ENCODE measurements around the gene PDE4D. TPM values are rescaled to one million over a fixed set of nuclear protein-coding genes. Genes with fewer than 3 reads are reported as not detected.

The PDE4D gene
- total and polyA plus RNA-seq, 12 donors, result 1.2 to 18.9 (median 2.1) TPM

DNA sequence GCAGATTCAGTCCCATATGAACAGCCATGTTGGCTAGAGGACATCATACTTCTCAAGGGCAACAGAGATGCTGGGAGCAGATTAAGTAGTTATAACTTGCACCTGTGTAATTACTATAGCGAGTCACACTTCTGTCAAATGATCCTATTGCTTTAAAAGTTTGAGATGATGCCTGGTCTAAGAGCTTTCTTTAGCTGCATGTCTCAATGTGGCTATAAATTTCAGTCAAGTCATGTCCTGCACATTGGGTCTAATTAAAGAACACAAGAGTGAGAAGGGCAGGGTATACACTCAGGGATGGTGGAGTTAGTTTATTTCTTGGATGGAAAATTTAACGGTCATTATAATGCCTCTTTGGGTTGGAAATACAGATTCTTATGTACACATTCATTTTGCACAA, 753.4 kb downstream of the PDE4D start:
- Histone ChIP-seq H3K4me1 (replicated peaks in 1 of 2) (no peaks in the 10 kb centered on the region), H3K4me3 (no peak overlapping the region), H3K27me3 (no peaks in the 10 kb centered on the region), H3K27ac (no peak overlapping the region), H3K36me3 (replicated peaks in 1 of 2) (no peaks in the 10 kb centered on the region), H3K9me3 (replicated peaks in 1 of 3) (no peaks in the 10 kb centered on the region)
- intact Hi-C loops (cut with DNase I), result no loop called here
- TF ChIP-seq, protein P1, sequence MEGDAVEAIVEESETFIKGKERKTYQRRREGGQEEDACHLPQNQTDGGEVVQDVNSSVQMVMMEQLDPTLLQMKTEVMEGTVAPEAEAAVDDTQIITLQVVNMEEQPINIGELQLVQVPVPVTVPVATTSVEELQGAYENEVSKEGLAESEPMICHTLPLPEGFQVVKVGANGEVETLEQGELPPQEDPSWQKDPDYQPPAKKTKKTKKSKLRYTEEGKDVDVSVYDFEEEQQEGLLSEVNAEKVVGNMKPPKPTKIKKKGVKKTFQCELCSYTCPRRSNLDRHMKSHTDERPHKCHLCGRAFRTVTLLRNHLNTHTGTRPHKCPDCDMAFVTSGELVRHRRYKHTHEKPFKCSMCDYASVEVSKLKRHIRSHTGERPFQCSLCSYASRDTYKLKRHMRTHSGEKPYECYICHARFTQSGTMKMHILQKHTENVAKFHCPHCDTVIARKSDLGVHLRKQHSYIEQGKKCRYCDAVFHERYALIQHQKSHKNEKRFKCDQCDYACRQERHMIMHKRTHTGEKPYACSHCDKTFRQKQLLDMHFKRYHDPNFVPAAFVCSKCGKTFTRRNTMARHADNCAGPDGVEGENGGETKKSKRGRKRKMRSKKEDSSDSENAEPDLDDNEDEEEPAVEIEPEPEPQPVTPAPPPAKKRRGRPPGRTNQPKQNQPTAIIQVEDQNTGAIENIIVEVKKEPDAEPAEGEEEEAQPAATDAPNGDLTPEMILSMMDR (IDR thresholded peaks at IDR 0.05), result no peak
- no peak for TF ChIP-seq POLR2A (IDR thresholded peaks at IDR 0.05)
- WGBS, 4 donors, result 89 to 93% (median 90%) methylated on average over 2 of the region's 2 CpGs
- DNase-seq, result no peak

DNA sequence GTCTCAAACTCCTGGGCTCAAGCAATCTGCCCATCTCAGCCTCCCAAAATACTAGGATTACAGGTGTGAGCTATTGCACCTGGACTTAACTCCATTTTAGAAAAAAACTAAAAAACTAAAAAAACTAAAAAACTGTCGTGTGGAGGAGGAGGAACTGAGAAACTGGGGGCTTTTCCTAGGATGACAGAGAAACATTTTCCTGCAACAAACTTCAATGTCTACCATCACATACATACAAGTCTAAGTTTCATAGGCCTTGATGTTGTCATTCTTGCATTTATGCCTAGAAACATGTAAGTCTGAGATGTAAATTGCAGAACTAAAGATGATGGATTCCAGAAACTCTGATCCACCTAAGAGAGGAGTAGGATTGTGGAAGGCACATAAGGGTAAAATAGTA, 753.8 kb downstream of the PDE4D start:
- TF ChIP-seq POLR2A (IDR thresholded peaks at IDR 0.05), result no peak
- TF ChIP-seq, protein P1 (IDR thresholded peaks at IDR 0.05), result no peak
- intact Hi-C loops (cut with DNase I), result no loop called here

DNA sequence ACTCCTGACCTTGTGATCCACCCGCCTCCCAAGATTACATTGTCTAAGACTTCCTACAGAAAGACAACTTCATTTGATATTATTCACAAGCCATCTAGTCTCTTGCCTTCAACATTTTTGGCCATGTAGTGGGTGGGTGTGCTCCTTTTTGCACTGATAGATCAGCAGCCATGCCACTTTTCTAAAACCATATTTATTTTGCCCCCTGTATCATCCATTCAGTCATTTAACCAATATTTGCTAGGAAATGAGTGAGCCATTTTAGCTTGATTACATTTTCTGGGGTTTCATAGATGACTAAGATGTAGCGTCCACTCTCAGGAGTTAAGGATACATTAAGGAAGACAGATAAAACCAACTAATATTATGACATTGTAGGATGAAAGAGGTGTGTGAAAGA, 755.0 kb downstream of the PDE4D start:
- no peak for DNase-seq
- intact Hi-C loops (cut with DNase I), result no loop called here
- H3K9me3 ChIP-seq (replicated peaks in 1 of 3), result no peaks in the 10 kb centered on the region
- H3K36me3 ChIP-seq (replicated peaks in 1 of 2), result no peaks in the 10 kb centered on the region
- H3K4me1 ChIP-seq (replicated peaks in 1 of 2), result no peaks in the 10 kb centered on the region
- H3K4me3 ChIP-seq, result no peak overlapping the region
- WGBS, 4 donors, result 88 to 95% (median 92%) methylated on average over 2 of the region's 2 CpGs
- H3K27me3 ChIP-seq, result no peaks in the 10 kb centered on the region
- TF ChIP-seq, protein P1 (IDR thresholded peaks at IDR 0.05), result no peak
- TF ChIP-seq POLR2A (IDR thresholded peaks at IDR 0.05), result no peak
- no peak overlapping the region for H3K27ac ChIP-seq

More for the DNA sequence above, 753.8 kb downstream of the PDE4D start:
- H3K36me3 ChIP-seq (replicated peaks in 1 of 2), result no peaks in the 10 kb centered on the region
- WGBS, 4 donors, result 82 to 88% (median 84%) methylated on average over 1 of the region's 1 CpG
- no peaks in the 10 kb centered on the region for H3K27me3 ChIP-seq
- no peak for DNase-seq
- no peaks in the 10 kb centered on the region for H3K9me3 ChIP-seq (replicated peaks in 1 of 3)
- H3K27ac ChIP-seq, result no peak overlapping the region
- no peak overlapping the region for H3K4me3 ChIP-seq
- H3K4me1 ChIP-seq (replicated peaks in 1 of 2), result no peaks in the 10 kb centered on the region

DNA sequence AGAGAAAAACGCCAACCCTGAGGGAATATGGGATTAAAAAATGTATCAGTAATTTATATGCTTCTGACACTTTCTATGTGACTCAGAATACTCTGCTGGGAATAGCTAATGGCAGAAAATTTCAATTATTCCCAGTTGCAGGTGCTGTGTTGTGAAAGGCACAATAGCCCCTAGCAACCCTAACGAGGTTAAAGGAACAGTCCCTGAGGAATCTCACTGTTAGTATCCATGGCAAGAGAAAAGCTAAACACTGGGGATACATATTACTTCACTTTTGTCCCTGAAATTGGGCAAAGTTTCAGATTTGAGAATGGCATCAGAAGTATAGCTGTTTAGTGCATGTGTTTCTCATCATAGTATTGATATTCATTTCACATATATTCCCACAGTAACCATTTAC, 755.7 kb downstream of the PDE4D start:
- intact Hi-C loops (cut with DNase I), result no loop called here
- H3K4me3 ChIP-seq, result no peak overlapping the region
- no peaks in the 10 kb centered on the region for H3K9me3 ChIP-seq (replicated peaks in 1 of 3)

More for the DNA sequence above, 755.7 kb downstream of the PDE4D start:
- TF ChIP-seq POLR2A (IDR thresholded peaks at IDR 0.05), result no peak
- TF ChIP-seq, protein P1 (IDR thresholded peaks at IDR 0.05), result no peak
- Histone ChIP-seq H3K4me1 (replicated peaks in 1 of 2) (no peaks in the 10 kb centered on the region), H3K36me3 (replicated peaks in 1 of 2) (no peaks in the 10 kb centered on the region), H3K27me3 (no peaks in the 10 kb centered on the region), H3K27ac (no peak overlapping the region)
- no peak for DNase-seq
- WGBS, 4 donors, result 71 to 85% (median 79%) methylated on average over 2 of the region's 2 CpGs
